GM18526 (cell line): ENCODE data around the gene CCDC188.
A peak's percentile ranks its signal among the peaks of the same experiment; 100 is the strongest.

Source experiments
- POLR2A ChIP-seq: IDR thresholded peaks from 3 replicates; pipeline ENCODE4 v1.6.1; 2011; ENCODE audit not compliant: insufficient read length; ENCODE audit errors: extremely low read depth

The CCDC188 gene

DNA sequence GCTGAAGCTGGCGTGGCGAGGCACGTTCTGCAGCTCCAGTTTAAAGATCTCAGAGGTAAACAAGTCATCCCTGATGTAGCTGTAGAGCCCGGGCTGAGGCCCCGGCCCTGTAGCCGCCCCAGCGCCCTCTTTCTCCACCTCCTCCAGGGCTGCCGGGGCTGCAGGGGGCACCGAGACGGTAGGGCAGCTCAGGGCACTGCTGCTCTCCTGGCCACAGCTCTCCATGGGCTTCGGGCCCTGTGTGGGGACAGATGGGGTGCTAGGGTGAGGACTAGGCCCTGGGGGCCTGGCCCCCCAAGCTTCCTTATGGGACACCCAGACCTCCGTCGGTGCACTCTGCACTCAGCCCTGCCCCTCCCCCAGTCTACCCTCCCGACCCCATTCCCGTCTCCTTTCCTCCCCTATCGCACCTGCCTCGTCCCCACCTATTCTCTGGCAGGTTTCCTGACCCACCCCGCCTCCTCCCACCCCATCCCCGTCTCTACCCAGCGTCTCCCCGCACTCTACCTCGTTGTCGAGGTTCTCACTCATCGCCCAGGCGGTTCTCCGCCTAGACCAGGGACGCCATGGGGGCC lies 34.4 kb downstream of the CCDC188 start:
- TF ChIP-seq POLR2A = no peak

DNA sequence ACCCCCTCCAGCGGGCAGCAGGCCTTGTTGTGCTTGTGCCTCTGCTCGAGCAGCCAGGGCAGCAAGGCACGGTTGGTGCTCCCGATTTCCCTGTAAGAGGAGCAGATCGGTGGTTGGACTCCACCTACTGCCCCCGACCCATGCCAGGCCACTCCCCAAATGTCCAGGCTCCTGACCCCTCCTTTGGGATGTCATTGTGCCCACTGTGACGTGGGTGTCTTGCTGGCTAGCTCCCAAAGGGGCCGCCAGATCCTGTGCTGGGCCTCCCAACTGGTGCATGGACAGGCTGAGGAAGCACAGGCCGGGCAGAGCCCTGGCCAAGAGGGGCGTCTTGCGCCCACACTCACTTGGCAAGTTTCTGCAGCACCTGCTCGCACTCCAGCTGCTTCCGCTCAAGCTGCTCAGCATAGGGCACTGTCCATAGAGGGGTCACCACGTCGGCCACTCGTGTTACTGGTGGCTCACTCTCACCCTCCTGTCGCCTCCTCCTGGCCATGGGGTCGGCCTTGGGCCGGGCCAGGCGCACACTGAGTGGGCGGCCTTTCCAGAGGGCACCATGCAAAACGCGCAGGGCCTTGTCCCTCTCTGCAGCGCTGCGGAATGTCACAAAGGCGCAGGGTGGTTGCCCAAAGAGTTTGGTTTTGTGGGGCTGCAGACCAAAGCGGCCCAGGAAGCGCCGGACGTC lies 35.0 kb downstream of the CCDC188 start, which contains the start of gene RANBP1:
TSS of gene RANBP1 (plus strand) at position 414 of the 685 bp plus-strand sequence. CDS start at position 495, 81 bp downstream.
- no peak for TF ChIP-seq POLR2A

DNA sequence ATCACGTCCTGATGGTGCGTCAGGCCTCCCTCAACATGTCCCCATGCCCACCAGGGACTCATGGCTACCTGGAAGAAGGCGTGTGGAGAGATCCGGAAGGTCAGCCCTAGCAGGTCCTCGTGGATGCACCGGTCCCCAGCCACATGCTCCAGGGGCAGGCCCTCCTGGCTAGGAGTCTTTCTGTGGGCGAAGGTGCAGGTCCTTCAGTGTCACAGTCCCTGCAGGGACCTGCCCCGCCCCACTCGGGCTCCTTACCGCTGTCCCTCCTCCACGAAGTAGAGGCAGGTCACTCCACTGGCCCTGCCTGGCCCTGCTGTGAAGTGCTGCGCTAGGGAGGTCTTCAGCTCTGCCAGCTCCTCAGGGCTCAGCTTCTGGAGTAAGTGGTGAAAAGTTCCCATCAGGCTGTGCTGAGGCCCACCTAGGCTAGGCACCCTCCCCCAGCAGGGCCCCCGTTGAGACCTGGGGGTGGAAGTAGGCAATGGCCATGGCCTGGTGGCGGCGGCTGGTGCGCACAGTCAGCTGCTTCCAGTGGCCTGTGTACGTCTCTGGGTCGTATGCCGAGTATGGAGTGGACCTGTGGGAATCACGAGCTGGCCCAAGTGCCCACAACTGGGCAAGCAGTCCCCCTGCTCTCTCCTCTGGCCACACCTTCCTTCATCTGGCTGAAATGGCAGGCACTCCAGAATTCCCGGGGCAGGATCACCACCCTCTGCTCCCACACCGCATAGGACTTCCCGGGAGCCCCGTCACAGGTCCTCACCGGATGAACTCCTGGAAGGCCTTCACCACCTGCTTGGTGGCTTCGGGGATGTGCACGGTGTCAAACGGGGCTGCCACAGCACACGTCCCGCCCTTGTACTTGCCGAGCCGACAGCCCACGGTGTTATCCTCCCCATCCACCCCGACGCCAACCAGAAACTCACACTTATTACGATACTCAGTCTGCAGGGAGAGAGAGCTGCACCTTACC lies 36.1 kb downstream of the CCDC188 start:
- no peak for TF ChIP-seq POLR2A

DNA sequence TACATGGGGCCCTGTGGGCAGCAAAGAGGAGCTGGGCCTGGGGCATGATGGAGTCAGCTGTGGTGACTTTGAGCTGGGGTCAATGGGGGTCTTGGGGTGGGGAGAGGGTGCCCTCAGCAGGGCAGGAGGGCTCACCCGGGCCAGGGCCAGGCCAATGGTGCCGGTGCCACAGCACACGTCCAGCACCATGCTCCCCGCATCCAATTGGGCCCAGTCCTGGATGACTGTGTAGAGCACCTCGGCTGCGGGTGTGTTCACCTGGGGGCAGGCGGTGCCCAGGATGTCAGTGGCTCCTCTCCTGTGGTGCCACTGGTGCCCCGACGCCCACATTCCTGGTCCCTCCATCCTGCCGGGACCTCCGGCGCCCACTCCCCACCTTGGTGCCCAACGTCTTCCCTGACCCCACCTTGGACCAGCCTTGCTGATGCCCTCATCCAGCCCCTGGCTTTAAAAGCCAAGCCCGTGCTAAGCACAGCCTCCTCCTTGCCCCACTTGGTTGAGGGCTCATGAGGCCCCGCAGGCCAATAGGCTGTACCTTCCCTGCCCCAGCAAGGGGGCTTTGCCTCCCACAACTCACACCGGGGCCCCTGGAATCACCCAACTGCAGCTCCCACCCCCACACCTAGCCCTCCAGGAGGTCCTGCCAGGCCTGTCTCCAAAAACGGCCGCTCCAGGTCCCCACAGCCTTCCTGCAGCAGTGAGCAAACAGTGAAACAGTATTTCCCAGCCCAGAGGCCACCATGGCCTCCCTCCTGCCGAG lies 37.1 kb downstream of the CCDC188 start:
- no peak for TF ChIP-seq POLR2A

DNA sequence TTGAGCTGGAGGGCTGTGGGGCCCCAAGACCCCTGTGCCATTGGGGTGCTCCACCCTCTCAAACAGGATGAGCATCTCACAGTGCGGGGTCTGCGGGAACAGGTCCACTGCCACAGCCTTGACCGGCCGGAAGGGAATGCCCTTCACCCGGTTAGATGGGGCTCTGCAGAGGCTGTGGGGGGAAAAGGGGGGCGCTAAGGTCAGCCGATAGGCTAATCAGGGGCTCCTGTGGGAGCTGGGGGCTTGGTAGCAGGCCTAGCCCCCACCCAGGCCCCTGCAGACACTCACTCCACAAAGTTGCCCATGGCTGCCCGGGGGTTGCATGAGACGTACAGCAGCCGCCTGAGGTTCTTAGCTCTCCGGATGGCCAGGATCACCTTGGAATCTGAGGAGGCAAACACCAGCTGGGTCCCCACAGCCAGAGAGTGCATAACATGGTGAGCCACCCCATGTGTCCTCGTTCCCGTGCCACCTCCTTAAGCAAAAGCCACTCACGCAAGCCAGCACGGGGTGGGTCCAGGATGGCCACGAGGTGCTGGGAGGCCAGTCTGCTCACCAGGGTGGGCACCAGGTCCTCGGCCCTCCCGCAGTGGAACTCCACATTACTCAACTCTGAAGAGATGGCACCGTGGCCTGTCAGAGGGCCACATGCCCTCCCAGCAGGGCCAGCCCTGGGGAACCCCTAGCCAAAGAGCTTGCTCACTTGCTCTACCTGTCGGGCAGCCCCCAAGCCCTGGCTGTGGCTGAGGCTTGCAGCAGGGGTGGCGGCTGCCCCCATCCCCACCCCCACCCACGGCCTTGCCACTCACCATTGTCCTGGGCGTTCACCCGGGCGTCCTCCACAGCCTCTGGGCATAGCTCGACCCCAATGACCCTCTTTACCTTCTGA lies 38.0 kb downstream of the CCDC188 start:
- no peak for TF ChIP-seq POLR2A

DNA sequence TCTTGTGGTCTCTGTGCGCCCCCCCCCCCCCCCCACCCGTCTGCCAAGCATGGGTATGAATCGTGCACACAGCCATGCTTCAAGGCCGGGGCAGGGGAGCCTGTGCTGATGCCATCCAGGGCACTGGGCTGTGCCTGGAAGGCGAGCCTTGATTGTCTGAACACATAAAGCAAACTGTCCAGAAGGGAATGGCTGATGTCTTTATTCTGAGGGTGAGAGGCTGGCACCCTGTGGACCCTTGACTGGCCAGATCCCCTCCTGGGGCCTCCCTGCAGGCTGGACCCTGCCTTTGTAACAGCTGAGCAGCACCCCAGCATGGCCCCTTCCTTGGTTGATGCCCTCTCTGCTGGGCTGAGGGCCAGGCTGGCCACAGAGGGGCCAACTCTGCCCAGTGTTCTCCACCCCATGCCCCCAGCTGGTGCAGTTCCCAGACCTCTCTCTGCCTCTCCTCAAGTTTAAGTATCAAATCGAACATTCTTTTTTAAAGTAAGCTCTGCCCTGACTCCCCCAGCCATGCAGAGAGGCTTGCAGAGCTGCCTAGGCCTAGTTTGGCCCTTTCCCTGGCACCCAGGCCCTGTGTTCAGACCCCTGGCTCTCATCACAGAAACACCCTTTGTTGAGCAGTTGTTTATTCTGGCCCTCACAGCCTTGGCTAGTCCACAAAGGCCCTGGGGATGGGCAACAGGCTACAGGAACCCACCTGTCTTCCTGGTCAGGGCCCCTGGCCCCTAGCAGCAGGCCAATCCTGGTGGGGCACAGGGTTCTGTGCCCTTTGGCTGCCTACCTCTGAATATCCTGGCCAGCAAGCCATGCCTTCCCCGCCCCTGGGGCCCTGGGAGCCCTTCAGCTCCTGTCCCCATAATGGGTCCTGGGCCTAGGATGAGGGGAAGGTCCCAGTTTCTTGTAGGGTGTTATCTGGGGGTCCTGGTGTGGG lies 38.9 kb downstream of the CCDC188 start:
- no peak for TF ChIP-seq POLR2A

DNA sequence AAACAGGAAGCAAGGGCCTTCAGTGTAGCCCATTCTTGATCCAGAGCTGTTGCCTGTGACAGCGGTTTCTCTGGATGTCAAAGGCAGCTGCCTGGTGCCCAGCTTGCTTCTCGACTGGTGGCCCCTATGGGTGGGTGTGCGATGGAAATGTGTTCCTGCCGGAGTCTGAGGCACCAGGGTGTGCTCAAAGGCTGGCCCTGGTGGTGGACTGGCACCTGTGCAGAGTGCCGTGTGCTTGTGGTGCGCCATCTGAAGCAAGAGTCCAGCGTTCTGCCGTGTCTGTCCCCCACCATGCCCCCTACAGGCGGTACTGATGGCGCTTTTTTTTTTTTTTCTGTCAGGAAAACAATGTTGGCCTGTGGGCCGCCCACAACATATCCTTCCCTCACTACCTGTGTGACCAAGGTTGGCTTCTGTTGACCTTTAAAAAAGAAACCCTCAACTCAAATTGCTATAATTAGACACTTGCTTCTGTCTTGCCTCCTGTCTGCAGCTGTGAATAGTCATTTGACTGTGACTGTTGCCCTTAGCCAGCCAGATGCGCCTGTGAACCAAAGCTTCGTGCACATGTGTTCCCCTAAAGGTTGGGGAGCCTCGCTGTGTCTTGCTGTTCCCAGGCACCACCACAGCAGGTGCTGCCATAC lies 39.7 kb downstream of the CCDC188 start:
- TF ChIP-seq POLR2A = no peak

DNA sequence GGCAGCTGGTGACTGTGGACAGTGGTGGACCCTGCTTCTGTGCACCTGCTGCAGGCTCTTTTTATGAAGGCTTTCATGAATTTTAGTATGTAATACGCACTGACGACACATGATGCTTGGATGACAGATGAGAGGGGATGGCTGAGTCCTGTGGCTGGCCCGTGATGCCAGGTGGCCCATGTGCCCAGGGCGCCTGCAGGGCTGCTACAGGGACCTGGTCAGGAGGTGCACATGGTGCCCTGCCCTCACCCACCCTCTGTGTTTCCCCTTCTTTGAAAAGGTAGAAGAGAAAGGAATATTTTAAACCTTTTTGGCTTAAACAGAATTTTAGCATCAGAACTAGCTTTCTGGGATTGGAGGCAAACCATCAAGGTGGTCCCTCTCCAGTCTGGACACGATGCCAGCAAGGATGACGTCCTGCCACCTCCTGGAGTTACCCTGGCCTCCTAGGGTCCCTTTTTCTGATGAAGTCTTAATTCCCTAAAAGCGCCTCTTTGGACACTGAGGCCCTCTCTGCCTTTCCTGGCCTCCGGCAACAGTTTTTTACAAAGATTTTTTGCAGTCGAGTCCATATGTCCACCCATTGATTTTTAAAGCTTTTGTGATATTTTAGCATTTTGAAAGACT lies 40.4 kb downstream of the CCDC188 start:
- TF ChIP-seq POLR2A = no peak

DNA sequence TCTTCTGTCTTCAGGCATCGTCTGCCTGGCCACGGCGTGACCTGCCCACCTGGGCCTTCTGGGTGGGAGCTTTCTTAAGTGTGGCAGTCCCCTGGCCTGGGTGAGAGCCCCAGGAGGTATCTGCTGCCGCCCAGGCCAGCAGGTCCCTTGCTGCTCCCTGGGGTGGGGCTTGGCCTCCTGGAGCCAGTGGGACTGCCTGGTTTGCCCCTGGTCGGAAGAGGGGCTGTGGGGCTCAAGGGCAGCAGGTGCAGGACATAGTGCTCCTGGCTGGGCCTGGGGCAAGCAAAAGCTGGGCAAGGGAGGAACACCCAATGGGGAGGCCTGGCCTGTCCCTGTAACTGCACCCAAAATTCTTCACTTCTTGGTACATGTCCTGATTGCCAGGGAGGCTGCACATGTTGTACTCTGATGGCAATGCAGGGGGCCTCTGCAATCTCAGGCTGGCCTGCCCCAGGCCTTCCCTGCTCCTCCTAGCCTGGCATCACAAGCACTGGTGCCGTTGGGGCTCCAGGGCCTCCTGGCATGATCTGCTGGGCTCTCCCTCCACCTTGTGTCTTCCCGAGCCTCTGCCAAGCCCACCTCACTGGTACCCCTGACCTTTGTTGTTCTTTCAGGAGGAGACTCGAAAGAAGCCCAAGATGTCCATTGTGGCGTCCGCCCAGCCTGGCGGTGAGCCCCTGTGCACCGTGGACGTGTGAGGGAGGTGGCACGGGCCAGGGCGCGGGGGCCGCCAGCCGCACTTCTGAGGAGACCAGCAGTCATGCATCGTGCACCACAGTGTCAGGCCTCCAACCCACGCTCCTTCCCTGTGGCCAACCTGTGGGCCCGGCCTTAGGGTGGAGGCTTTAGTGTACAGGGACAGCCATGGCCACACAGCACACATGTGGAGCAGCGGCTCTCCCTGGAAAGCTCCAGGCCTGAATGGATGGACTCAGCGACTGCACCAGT lies 41.2 kb downstream of the CCDC188 start:
- peak; percentile 0 for TF ChIP-seq POLR2A

DNA sequence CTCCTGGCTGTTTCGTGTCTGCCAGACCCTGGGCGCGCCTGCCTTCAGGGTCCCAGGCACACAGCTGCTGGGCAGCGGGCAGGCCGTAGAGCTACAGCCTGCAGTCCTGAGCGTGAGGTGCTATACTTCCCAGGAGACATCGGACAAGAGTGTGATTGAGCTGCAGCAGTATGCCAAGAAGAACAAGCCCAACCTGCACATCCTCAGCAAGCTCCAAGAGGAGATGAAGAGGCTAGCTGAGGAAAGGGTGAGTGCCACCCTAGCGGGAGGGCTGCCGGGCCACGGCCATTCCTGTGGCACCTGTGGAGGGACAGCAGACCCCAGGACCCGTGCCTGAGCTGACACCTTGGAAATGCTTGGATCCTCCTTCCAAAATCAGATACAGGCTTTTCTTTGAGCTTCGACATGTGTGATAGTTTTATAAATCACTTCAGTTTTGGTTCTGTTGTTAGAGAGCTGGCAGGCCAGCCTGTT lies 42.1 kb downstream of the CCDC188 start:
- no peak for TF ChIP-seq POLR2A

DNA sequence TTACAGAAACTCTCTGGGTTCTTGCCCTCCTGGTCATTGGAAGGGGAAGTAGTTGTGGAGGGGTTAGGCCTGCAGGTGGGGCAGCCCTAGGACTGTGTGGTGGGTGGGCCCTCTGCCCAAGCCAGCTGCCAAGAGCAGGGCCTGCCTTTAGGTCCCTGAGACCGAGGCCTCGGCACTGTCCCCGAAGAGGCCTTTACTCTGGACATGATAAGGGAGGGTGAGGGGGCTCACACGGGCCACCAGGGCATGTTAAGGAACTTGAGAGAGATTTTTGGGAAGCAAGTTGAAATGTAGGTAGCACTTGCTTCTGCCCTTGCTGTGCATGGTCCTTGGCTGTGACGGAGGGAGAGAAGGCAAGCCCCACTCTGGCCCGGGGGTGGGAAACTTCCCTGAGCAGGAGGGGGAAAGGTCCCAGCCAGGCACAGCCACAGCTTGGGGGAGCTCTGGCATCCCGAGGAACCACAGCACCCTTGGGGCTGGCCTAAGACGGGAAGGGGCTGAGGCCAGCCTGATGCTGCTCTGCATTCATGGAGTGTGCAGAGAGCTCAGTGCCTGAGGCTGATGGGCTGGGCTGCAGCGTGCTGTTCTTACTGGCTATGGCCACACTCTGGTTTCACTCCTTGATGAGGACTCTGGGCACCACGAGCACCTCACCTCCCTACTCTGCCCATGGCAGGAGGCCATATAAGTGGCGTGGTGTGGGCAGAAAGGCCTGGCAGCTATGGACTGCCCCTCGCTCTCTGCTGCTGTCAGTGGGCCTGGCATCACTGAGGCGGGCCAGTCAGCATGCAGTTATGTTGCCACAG lies 42.7 kb downstream of the CCDC188 start:
- TF ChIP-seq POLR2A = no peak
